CD4-positive, alpha-beta T cell (primary cell): ENCODE results near the gene COA1. TPM values are rescaled to one million over a fixed set of nuclear protein-coding genes. Genes with fewer than 3 reads are reported as not detected.

Source experiments
- ATAC-seq: fragments of 200-7000 bp; cut with Tn5 transposase; one replicate; pipeline ENCODE4 v1.10.0; 2022; ENCODE audit warnings: mild to moderate bottlenecking; ENCODE audit not compliant: poor library complexity
- CTCF ChIA-PET: fragments of 350-600 bp; sonication (Branson Sonifier 250); formaldehyde crosslinking; loops from one replicate; lab custom pipeline; 2021; ENCODE audit warnings: antibody characterized with exemption, inconsistent platforms; lab: Charles Lee
- POLR2A ChIA-PET: fragments of 350-600 bp; sonication (Branson Sonifier 250); formaldehyde crosslinking; loops from one replicate; lab custom pipeline; 2021; ENCODE audit warnings: antibody characterized with exemption, inconsistent platforms; lab: Charles Lee
- DNase-seq, 14 experiments: peaks; one replicate each; pipeline ENCODE4 v3.0.0-alpha.2; 2013 to 2020; ENCODE audit warnings: mixed read lengths in 2 of 14
- H3K27ac ChIP-seq, 2 donors: one replicate each; pipeline versions ENCODE4 v1.5.1 to v1.7.0; 2013; ENCODE audit warnings: low read length in 2 of 2, low read depth in 1 of 2, mild to moderate bottlenecking in 1 of 2
- H3K27me3 ChIP-seq, 2 experiments: 1 replicate in 1 of 2; 2 replicates in 1 of 2; pipeline versions ENCODE4 v1.6.1 to v1.7.0; 2013; ENCODE audit warnings: low read length in 2 of 2, control low read depth in 1 of 2, mild to moderate bottlenecking in 1 of 2, moderate library complexity in 1 of 2; ENCODE audit not compliant: insufficient read depth in 2 of 2, control insufficient read depth in 1 of 2
- H3K36me3 ChIP-seq: one replicate; pipeline ENCODE4 v1.6.1; 2013; ENCODE audit warnings: low read length, control low read depth; ENCODE audit not compliant: insufficient read depth
- H3K4me1 ChIP-seq: one replicate; pipeline ENCODE4 v1.6.1; 2013; ENCODE audit warnings: low read length, control low read depth; ENCODE audit not compliant: insufficient read depth
- H3K4me3 ChIP-seq: one replicate; pipeline ENCODE4 v1.5.1; 2013; ENCODE audit warnings: mild to moderate bottlenecking, low read length, moderate library complexity
- H3K9me3 ChIP-seq, 2 experiments: 1 replicate in 1 of 2; 2 replicates in 1 of 2; pipeline versions ENCODE4 v1.6.1 to v1.7.0; 2013; ENCODE audit warnings: low read length in 2 of 2, mild to moderate bottlenecking in 2 of 2, control low read depth in 1 of 2, moderate library complexity in 1 of 2; ENCODE audit not compliant: control insufficient read depth in 1 of 2, insufficient read depth in 1 of 2
- H3K27ac Mint-ChIP-seq: one replicate; pipeline ENCODE4 v1.8.0; 2020; ENCODE audit warnings: mixed read lengths
- H3K27me3 Mint-ChIP-seq: one replicate; pipeline ENCODE4 v1.8.0; 2021; ENCODE audit warnings: mixed read lengths
- H3K36me3 Mint-ChIP-seq: one replicate; pipeline ENCODE4 v1.8.0; 2021; ENCODE audit warnings: low read depth, mixed read lengths
- H3K4me1 Mint-ChIP-seq: one replicate; pipeline ENCODE4 v1.8.0; 2021; ENCODE audit warnings: low read depth, mixed read lengths
- H3K4me3 Mint-ChIP-seq: one replicate; pipeline ENCODE4 v1.8.0; 2020; ENCODE audit warnings: mild to moderate bottlenecking, mixed read lengths
- H3K9me3 Mint-ChIP-seq: one replicate; pipeline ENCODE4 v1.8.0; 2020; ENCODE audit warnings: mixed read lengths
- intact Hi-C, 2 experiments: fragments of 100-400 bp; cut with DNase I in 1 of 2; cut with micrococcal nuclease in 1 of 2; formaldehyde crosslinking; loops; one replicate each; pipeline versions ENCODE4 v1.15.1 to v1.9.0; 2023 to 2025; cut with DNase I, micrococcal nuclease
- total RNA-seq, 174 experiments: library from RNA in 2 of 174; stranded (reverse) in 2 of 174; gene quantifications; one replicate each; pipeline ENCODE4 v1.2.3 and lab custom pipeline; 2021 to 2026
- TF ChIP-seq, protein P1 (sequence below): fragments of 200-600 bp; IDR thresholded peaks from one replicate; pipeline ENCODE4 v1.8.0; 2022; ENCODE audit warnings: antibody characterized with exemption, mild to moderate bottlenecking

The COA1 gene
- total RNA-seq, 2 experiments from 2014 or later: 78.9 to 80.7 TPM

DNA sequence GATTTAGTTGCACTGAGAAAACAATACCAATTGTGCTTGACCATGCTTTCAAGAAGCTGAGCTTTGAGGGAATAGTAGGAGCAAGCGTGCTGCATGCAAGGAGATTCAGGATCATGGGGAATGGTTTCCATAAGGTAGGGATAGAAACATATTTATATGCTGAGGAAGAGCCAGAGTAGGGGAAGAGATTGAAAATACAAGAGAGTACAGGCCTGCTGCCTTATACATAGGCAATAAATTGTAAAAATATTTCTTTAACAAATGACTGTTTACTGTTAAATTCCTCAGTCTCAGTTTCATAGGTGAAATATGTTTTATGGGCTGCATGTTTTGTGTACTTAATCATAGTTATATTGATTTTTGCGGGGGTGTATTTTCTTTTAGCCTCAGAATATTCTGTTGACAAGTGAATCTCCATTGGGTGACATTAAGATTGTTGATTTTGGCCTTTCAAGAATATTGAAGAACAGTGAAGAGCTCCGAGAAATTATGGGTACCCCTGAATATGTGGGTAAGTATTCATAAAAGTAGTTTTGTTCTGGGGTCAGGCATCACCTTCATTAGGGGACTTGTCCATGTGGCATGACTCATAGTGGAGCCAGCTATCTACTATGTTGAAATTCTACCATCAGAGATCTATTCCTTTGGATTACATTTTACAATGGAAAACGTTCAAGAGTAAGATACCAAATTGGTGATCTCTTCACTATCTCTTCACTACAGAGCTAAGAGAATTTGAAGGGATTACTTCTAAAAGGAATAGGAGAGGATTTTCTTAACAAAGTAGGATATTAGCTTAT lies 109.9 kb downstream of the COA1 start:
- H3K27me3 Mint-ChIP-seq: no peaks in the 10 kb centered on the region
- H3K27ac Mint-ChIP-seq: no peak overlapping the region

DNA sequence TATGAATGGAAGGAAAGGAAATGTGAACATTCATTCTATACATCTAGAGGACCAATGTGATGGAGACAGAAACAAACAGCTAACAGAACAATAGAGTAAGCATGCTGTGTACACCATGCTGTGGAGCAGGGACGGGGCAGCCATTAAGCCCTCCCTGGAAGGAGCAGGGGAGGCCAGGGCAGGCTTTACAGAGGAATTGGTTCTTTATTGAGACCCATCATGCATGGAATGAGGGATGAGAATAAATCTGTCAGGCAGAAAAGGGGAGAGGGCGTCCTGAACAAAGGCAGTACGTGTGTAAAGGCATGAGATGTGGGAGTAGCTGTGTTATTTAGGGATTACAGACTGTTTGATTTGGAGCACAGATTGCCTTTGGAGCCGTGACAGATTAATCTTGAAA lies 111.2 kb downstream of the COA1 start:
- no peaks in the 10 kb centered on the region for H3K27me3 Mint-ChIP-seq
- no peak overlapping the region for H3K4me3 Mint-ChIP-seq
- ChIA-PET CTCF (interaction anchor here (1.4 to 7.8 kb wide), 2 partner anchors 36 to 82 kb away, joined by 4 to 56 read pairs; partner anchors contain the start of gene STK17A), POLR2A (interaction anchor here (1.1 to 5.3 kb wide), 8 partner anchors 12 to 82 kb away, joined by 3 to 32 read pairs (median 4); no protein-coding TSS in a partner anchor)
- no peak overlapping the region for H3K27ac Mint-ChIP-seq
- H3K9me3 Mint-ChIP-seq: no peaks in the 10 kb centered on the region
- TF ChIP-seq, protein P1, sequence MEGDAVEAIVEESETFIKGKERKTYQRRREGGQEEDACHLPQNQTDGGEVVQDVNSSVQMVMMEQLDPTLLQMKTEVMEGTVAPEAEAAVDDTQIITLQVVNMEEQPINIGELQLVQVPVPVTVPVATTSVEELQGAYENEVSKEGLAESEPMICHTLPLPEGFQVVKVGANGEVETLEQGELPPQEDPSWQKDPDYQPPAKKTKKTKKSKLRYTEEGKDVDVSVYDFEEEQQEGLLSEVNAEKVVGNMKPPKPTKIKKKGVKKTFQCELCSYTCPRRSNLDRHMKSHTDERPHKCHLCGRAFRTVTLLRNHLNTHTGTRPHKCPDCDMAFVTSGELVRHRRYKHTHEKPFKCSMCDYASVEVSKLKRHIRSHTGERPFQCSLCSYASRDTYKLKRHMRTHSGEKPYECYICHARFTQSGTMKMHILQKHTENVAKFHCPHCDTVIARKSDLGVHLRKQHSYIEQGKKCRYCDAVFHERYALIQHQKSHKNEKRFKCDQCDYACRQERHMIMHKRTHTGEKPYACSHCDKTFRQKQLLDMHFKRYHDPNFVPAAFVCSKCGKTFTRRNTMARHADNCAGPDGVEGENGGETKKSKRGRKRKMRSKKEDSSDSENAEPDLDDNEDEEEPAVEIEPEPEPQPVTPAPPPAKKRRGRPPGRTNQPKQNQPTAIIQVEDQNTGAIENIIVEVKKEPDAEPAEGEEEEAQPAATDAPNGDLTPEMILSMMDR: no peak
- no peaks in the 10 kb centered on the region for H3K27me3 ChIP-seq
- H3K27ac ChIP-seq: peak overlapping the region; percentile 43 to 47
- H3K4me3 ChIP-seq: no peak overlapping the region
- DNase-seq (no peak), ATAC-seq (no peak)
- H3K9me3 ChIP-seq: no peaks in the 10 kb centered on the region
- peaks cover 71% of the 10 kb centered on the region for H3K4me1 ChIP-seq
- intact Hi-C loops: no loop called here
- H3K36me3 Mint-ChIP-seq: peaks cover 51% of the 10 kb centered on the region
- peaks cover 91% of the 10 kb centered on the region for H3K36me3 ChIP-seq
- H3K4me1 Mint-ChIP-seq: peaks cover 45% of the 10 kb centered on the region

More for the DNA sequence above, 109.9 kb downstream of the COA1 start:
- peaks cover 89% of the 10 kb centered on the region for H3K36me3 ChIP-seq
- H3K27me3 ChIP-seq: no peaks in the 10 kb centered on the region
- TF ChIP-seq, protein P1: no peak
- H3K9me3 Mint-ChIP-seq: no peaks in the 10 kb centered on the region
- no peak overlapping the region for H3K4me3 Mint-ChIP-seq
- ChIA-PET CTCF (interaction anchor here (1.7 to 7.8 kb wide), 4 partner anchors 9 to 81 kb away, joined by 4 to 56 read pairs (median 12); partner anchors contain the start of gene STK17A), POLR2A (interaction anchor here (1.1 to 5.3 kb wide), 13 partner anchors 9 to 80 kb away, joined by 3 to 45 read pairs (median 5); partner anchors contain the start of gene STK17A)
- DNase-seq (no peak), ATAC-seq (no peak)
- H3K4me1 ChIP-seq: peaks cover 66% of the 10 kb centered on the region
- H3K4me1 Mint-ChIP-seq: peaks cover 46% of the 10 kb centered on the region
- peak overlapping the region; percentile 27 to 49 for H3K27ac ChIP-seq
- no peaks in the 10 kb centered on the region for H3K9me3 ChIP-seq
- intact Hi-C loops: no loop called here
- H3K4me3 ChIP-seq: no peak overlapping the region
- peaks cover 53% of the 10 kb centered on the region for H3K36me3 Mint-ChIP-seq

DNA sequence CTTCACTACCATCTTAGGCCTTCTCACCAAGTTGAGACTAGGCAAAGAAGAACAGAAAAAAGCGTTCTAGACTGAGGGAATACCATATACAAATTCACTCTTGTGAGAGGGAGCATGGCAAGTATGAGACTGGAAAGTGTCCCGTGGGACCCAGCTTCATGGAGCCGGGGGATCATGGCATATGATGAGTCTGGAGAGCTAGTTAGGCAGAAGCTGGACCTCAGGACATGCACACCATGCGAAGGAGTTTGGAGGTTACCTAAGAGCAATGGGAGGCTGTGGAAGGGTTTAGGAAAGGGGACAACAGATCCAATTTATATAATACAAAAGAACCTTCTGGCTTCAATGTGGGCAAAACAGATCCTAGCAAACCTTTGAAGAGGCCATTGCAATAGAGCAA lies 112.3 kb downstream of the COA1 start:
- Mint-ChIP-seq H3K27ac (no peak overlapping the region), H3K27me3 (no peaks in the 10 kb centered on the region), H3K9me3 (no peaks in the 10 kb centered on the region), H3K4me3 (no peak overlapping the region), H3K4me1 (peaks cover 45% of the 10 kb centered on the region), H3K36me3 (peaks cover 51% of the 10 kb centered on the region)
- CTCF ChIA-PET: interaction anchor here (1.4 to 7.8 kb wide), 2 partner anchors 34 to 83 kb away, joined by 4 to 56 read pairs; partner anchors contain the start of gene STK17A
- POLR2A ChIA-PET: interaction anchor here (0.6 to 5.3 kb wide), 5 partner anchors 10 to 33 kb away, joined by 3 to 32 read pairs (median 5); partner anchors contain the start of gene STK17A
- H3K27ac ChIP-seq: peak overlapping the region; percentile 33 to 47
- no peaks in the 10 kb centered on the region for H3K27me3 ChIP-seq
- DNase-seq: no peak
- TF ChIP-seq, protein P1: no peak
- no peak for ATAC-seq
- intact Hi-C loops: no loop called here
- no peak overlapping the region for H3K4me3 ChIP-seq
- peaks cover 70% of the 10 kb centered on the region for H3K4me1 ChIP-seq
- H3K36me3 ChIP-seq: peaks cover 92% of the 10 kb centered on the region
- no peaks in the 10 kb centered on the region for H3K9me3 ChIP-seq
